Left hindlimb (tissue), 1 donor: ENCODE data around the gene EPN1.

Experiments used
- DNase-seq: peaks from one replicate; pipeline ENCODE4 v3.0.0-alpha.2; 2018

The EPN1 gene

DNA sequence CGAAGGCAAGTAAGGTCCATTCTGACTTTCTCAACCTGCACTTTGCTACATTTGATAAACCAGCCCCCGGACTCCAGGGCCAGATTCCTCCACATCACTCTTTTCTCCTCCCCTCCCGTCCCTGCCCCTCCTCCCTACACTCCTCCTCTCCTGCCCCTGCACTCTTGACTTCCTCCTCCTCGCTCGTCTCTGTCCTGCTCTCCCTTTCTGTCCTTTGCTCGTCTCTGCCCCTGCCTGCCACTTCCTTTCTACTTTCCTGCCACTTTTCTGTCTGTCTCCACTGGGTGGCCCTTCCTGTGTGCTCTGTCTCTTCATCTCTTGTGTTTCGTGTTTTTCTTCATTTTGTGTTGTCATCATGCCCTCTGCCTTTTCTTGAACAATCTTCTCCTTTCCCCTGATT lies 13.2 kb upstream of the EPN1 start:
- DNase-seq = no peak

DNA sequence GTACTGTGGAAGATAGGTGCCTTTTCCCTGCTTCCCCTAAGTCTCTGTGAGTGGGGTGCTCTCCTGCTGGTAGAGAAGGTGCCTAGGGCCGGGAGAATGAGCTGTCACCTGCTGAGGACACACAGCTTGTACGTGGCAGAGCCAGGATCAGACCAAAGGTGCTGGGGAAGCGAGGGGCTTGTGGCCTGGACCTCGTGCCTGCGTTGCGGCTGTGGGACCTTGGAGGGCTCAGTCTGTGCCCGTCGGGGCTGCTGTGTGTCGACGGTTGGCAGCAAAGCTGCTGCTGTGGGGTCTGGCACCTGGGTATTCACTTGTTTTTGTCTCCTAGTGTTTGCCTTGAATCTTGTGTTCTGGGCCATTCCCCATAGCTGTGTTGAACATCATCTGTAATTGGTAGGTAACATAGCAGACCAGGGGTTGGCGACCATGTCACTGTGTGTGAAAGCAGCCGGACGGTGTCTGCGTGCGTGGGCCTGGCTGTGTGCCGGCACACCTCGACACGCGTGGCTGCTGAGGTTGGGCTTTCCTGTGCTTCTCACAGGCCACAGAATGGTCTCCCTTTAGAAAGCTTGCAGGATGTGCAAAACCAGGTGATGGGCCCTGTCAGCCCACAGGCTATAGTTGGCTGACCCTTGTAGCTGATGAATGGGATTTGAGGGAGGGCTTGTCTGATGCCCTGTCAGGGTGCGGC lies 11.0 kb upstream of the EPN1 start:
- DNase-seq = no peak

DNA sequence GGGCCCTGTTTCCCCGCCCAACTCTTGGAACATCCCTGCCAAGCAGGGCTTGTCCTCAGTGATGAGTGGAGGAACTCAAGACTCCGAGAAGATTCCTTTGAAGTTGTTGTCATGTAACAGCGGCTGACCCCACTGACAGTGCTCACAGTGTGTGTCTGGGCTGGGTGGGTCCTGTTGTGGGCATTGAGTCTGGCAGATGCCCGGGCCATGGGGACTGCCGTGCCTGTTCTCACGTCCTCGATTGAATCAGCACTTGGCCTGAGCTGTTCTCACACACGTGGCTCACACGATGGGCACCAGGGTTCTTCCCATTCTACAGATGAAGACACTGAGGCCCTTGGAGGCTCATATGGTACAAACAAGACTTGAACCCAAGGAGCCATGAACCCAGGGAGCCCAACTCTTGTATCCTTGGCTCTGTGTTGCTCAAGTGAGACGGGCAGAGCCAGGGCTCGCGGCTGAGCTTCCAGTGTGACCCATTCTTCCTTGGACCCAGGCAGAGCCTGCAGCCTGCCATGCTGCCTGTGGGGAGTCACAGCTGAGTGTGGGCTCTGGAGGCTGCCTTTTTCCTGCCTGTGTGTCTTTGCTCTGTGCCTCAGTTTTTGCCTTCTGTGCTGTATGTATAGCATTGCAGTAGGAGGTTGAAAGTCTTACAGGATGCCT lies 8.6 kb upstream of the EPN1 start:
- no peak for DNase-seq

GRCh38 chr19:55667006-55667381 lies 8.0 kb upstream of the EPN1 start:
- DNase-seq = no peak

DNA sequence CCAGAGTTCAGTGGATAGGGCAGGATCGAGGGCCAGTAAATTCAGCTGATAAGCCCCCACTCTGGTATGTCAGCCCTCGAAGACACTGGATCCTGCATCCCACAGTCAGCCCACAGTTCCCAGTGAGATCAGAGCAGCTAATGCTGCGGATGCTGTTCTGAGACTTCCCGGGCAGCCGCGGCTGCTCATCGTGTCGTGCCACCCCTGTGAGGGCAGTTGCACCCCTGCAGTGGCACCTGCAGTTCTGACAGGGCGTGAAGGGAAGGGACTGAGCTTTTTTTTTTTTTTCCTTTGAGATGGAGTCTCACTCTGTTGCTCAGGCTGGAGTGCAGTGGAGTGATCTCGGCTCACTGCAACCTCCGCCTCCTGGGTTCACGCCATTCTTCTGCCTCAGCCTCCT lies 7.5 kb upstream of the EPN1 start:
- DNase-seq = no peak

DNA sequence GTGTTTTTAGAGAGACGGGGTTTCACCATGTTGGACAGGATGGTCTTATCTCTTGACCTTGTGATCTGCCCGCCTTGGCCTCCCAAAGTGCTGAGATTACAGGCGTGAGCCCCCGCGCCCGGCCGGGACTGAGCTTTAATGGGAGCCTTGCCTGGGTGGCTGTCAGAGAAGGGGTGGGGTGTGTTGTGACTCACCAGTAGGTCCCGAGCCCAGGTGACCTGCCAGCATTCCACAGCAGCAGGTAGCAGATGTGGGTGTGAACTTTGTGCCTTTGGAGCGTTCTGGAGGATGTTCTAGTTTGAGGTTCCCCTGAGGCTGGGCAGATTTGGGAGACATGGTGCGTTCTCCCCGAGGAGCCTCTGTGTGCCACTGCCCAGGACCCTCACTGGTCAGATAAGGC lies 7.1 kb upstream of the EPN1 start:
- DNase-seq = no peak

- no peak for DNase-seq
Measured at GRCh38 chr19:55668603-55669348, 6.2 kb upstream of the EPN1 start.

DNA sequence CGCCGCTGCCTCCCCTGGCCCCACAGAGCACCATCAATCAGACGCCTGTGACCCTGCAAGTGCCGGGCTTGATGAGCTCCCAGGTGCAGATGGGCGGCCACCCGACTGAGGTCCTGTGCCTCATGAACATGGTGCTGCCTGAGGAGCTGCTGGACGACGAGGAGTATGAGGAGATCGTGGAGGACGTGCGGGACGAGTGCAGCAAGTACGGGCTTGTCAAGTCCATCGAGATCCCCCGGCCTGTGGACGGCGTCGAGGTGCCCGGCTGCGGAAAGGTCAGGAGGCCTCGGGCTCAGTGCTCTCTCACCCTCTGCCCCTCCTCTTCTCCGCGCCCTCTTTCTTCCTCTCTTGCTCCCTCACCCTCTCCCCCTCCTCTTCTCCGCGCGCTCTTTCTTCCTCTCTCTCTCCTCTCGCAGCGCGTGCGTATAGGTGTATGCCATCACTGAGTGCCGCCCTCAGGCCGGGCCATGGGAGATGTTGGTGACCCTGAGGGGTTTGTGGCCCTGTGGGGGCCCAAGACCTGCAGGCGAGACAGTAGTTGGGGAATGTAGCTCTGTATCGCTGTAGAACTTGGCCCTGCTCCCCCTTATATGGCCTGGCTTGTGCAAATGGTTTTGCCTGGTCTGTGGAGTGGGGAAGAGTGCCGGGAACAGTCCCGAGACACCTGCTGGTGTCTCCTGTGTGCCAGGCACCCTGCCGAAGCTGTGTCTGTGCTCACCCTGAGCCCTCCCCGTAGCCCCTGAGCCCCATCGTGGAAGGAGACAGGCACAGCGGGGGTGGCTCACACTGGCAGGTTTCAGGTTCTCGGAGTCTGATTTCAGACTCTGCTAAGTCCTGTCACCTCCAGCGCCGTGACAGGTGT lies 5.4 kb upstream of the EPN1 start:
- DNase-seq = no peak

DNA sequence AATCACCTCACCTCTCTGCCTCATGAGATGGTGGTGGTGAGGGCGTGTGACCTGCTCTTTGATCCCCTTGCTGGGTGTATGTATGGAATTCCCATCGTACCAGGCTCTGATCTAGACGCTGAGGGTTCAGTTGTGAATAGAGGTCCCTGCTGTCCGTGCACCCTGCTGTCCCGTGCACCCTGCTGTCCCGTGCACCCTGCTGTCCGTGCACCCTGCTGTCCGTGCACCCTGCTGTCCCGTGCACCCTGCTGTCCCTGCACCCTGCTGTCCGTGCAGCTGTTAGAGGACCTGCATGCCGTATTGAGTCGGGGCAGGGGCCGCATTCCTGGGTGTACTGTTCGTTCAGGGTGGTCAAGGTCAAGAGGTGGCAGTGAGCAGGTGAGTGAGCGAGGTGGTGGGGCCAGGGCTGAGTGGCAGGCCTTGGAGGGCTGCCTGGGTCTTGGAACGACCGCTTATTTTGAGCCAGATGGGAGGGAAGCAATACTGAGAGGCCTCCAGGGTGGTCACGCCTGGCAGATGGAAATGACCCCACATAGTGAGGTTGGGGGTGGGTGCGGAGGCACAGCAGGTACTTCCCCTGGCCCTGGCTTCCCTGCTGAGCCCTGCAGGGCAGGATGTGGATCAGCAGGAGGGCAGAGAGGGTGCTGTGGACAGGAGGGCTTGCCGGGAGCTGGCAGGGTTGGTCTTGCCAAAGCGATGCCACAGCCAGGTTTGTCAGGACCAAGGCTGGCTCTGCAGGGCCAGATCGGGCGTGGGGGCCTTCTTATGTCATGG lies 4.6 kb upstream of the EPN1 start:
- DNase-seq = peak; percentile 75

DNA sequence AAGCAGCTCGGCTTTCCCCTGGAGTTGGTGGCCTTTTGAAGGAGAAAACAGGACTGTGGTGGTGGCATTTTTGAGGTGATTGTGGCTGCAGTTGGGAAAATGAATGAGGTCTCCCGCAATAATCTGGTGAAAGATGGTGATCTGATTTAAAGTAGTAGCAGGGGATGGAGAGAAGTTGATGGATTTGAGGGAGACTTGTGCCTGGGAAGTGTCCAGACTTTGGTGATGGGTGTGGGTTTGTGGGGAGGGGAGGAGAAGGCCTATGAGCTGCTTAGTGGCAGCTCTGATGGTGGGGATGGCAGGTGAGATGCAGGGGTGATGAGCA lies 4.0 kb upstream of the EPN1 start:
- DNase-seq = no peak

GRCh38 chr19:55672418-55672817 lies 2.6 kb upstream of the EPN1 start:
- DNase-seq = no peak

GRCh38 chr19:55673465-55673864 lies 1.6 kb upstream of the EPN1 start:
- no peak for DNase-seq

DNA sequence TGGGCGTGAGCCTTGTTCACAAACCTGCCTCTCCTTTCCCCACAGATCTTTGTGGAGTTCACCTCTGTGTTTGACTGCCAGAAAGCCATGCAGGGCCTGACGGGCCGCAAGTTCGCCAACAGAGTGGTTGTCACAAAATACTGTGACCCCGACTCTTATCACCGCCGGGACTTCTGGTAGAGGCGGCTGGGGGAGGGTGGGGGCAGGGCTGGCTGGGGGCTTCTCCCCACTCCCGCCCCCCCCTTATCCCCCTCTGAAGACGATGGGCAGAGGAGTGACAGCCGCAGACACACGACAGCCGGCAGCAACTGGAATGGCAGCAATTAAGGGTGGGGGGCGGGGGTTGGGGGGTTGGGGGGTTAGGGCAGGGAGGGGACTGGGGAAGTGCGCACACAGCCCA lies 1.1 kb upstream of the EPN1 start:
- DNase-seq = no peak

- no peak for DNase-seq
Measured at GRCh38 chr19:55674459-55674840, 576 bp upstream of the EPN1 start.

DNA sequence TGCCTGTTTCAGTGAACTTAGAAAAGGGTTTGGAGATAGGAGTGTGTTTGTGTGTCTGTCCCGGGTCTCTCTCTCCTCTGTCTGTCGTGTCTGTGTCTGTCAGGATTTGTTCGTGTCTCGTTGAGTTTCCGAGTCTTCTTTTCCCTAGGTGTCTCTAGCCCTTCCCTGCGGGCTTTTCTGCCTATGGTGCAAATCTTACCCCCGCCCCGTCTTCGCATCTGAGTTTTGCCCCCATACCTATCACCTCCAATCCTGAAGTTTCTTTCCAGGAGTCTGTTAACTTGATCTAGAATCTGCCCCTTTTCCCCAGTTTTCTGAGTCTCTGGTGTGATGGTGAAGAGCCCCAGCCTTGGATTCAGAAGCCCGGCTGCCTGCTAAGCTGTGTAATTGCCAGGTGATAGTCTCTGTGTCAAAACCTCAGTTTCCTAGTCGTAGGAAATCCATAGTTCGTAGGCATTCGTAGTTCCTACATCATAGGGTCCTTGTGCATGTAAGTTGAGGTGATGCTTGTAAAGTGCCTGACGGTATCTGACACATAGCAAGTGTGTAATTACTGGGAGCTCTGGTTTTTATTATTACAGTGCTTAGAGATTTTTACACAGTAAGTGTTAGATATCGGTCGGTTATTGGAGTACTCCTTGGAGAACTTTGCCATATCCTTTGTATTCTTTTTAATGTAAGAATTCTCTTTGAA lies 782 bp downstream of the EPN1 start:
- DNase-seq = no peak

GRCh38 chr19:55676383-55676782 lies 1.4 kb downstream of the EPN1 start:
- no peak for DNase-seq

DNA sequence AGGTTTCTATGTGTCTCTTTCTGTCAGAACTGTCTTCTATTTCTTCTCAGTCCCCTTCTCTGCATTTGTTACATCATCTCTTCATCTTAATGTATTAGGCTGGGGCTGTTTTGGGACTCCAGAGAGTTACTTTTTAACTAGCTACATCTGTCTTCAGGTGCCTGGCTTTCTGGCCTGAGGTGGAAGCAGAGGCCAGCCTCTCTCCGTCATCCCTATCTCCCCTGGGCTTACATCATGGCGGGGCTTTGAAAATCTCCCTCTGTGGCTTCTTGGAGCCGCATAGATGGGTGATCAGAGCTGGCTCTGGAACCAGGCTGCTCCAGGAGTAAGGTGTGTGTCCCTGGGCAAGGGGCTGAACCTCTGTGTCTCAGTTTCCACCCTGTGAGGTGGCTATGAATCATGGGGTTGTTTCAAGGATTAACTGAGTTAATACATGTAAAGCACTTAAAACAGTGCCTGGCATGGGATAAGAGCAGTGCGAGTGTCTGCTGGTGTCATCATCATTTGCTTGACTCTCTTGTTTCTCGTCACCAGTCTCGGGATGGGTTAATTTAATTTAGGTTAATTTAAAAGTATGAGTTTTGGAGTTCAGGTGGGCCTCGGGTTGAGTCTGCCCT lies 2.0 kb downstream of the EPN1 start:
- no peak for DNase-seq

GRCh38 chr19:55677572-55678028 lies 2.6 kb downstream of the EPN1 start:
- no peak for DNase-seq

- no peak for DNase-seq
Measured at GRCh38 chr19:55678121-55678671, 3.2 kb downstream of the EPN1 start.

GRCh38 chr19:55679343-55680257 lies 4.6 kb downstream of the EPN1 start:
- no peak for DNase-seq
